IMR-90 (cell line): ENCODE measurements around the gene KCNIP1. TPM values are rescaled to one million over a fixed set of nuclear protein-coding genes. Genes with fewer than 3 reads are reported as not detected.

Source experiments
- ATAC-seq: fragments of 200-7000 bp; cut with Tn5 transposase; 2 replicates; pipeline ENCODE4 v1.9.1; 2020; ENCODE audit warnings: low read depth, mild to moderate bottlenecking, moderate library complexity
- BruUV-seq: library from RNA; stranded (reverse); fragments of 400-500 nt; replicated peaks from 2 replicates; lab custom pipeline; 2021; lab: Mats Ljungman, UMichigan
- CTCF ChIA-PET: fragments of 300-600 bp; formaldehyde crosslinking; extraction: SDS; loops from one replicate; lab custom pipeline; 2021; ENCODE audit warnings: antibody characterized with exemption; lab: Yijun Ruan, JAX
- POLR2A ChIA-PET: fragments of 300-600 bp; sonication (Branson Sonifier 250); formaldehyde crosslinking; loops from one replicate; lab custom pipeline; 2022; ENCODE audit warnings: antibody characterized with exemption; ENCODE audit not compliant: unreplicated experiment; lab: Charles Lee
- DNase-seq: peaks from one replicate; pipeline ENCODE4 v3.0.0; 2013
- H2AFZ ChIP-seq: replicated peaks from 2 replicates; pipeline ENCODE3; 2013; ENCODE audit warnings: low read length, mild to moderate bottlenecking; ENCODE audit not compliant: poor library complexity
- H2AK5ac ChIP-seq: 2 replicates; pipeline ENCODE4 v1.6.1; 2013; ENCODE audit warnings: low read depth, low read length, inconsistent platforms
- H2AK9ac ChIP-seq: replicated peaks from 2 replicates; pipeline ENCODE3; 2013; ENCODE audit warnings: mild to moderate bottlenecking, low read depth, low read length, moderate library complexity; ENCODE audit not compliant: poor library complexity
- H2BK120ac ChIP-seq: 2 replicates; pipeline ENCODE4 v1.6.1; 2013; ENCODE audit warnings: low read depth, low read length, inconsistent platforms
- H2BK15ac ChIP-seq: 3 replicates; pipeline ENCODE4 v1.6.1; 2013; ENCODE audit warnings: low read depth, low read length, inconsistent platforms
- H2BK20ac ChIP-seq: 2 replicates; pipeline ENCODE4 v1.6.1; 2013; ENCODE audit warnings: low read depth, mild to moderate bottlenecking, inconsistent platforms, low read length, moderate library complexity
- H2BK5ac ChIP-seq: 2 replicates; pipeline ENCODE4 v1.6.1; 2013; ENCODE audit warnings: mild to moderate bottlenecking, low read depth, low read length, inconsistent platforms; ENCODE audit not compliant: poor library complexity, severe bottlenecking
- H3K14ac ChIP-seq: replicated peaks from 2 replicates; pipeline ENCODE4 v1.6.1; 2013; ENCODE audit warnings: low read depth, low read length, inconsistent platforms
- H3K18ac ChIP-seq: 2 replicates; pipeline ENCODE4 v1.6.1; 2013; ENCODE audit warnings: low read depth, low read length, control low read depth
- H3K23ac ChIP-seq: 2 replicates; pipeline ENCODE4 v1.6.1; 2013; ENCODE audit warnings: low read depth, low read length, inconsistent platforms
- H3K27ac ChIP-seq: 2 replicates; pipeline ENCODE4 v1.5.1; 2013; ENCODE audit warnings: mild to moderate bottlenecking, control low read depth, low read length; ENCODE audit not compliant: insufficient read depth
- H3K27me3 ChIP-seq: 2 replicates; pipeline ENCODE4 v1.6.1; 2013; ENCODE audit warnings: low read length; ENCODE audit not compliant: control insufficient read depth, insufficient read depth
- H3K36me3 ChIP-seq: 2 replicates; pipeline ENCODE4 v1.6.1; 2013; ENCODE audit warnings: low read length, mixed read lengths; ENCODE audit not compliant: control insufficient read depth, insufficient read depth
- H3K4ac ChIP-seq: 2 replicates; pipeline ENCODE4 v1.6.1; 2013; ENCODE audit warnings: low read depth, low read length, inconsistent platforms
- H3K4me1 ChIP-seq: 2 replicates; pipeline ENCODE4 v1.6.1; 2013; ENCODE audit warnings: low read length, mixed read lengths; ENCODE audit not compliant: control insufficient read depth, insufficient read depth
- H3K4me2 ChIP-seq: 2 replicates; pipeline ENCODE4 v1.6.1; 2013; ENCODE audit warnings: low read depth, mild to moderate bottlenecking, control low read depth, low read length, moderate library complexity
- H3K4me3 ChIP-seq: 2 replicates; pipeline ENCODE4 v1.5.1; 2013; ENCODE audit warnings: low read depth, mild to moderate bottlenecking, control low read depth, low read length, moderate library complexity; ENCODE audit not compliant: insufficient read depth
- H3K56ac ChIP-seq: 2 replicates; pipeline ENCODE4 v1.6.1; 2013; ENCODE audit warnings: low read length, inconsistent platforms; ENCODE audit not compliant: insufficient read depth; ENCODE audit errors: extremely low read depth
- H3K79me1 ChIP-seq, 2 experiments: 2 replicates each; pipeline ENCODE4 v1.6.1; 2013; ENCODE audit warnings: low read length in 2 of 2, inconsistent platforms in 1 of 2, low read depth in 1 of 2
- H3K9ac ChIP-seq: 2 replicates; pipeline ENCODE4 v1.6.1; 2013; ENCODE audit warnings: low read depth, low read length, control low read depth
- H3K9me1 ChIP-seq: 2 replicates; pipeline ENCODE4 v1.6.1; 2013; ENCODE audit warnings: low read length, inconsistent platforms; ENCODE audit not compliant: insufficient read depth
- H3K9me3 ChIP-seq: 2 replicates; pipeline ENCODE4 v1.6.1; 2013; ENCODE audit warnings: low read length; ENCODE audit not compliant: control insufficient read depth, insufficient read depth
- H4K20me1 ChIP-seq: 2 replicates; pipeline ENCODE4 v1.6.1; 2013; ENCODE audit warnings: low read length, inconsistent platforms; ENCODE audit not compliant: insufficient read depth
- H4K5ac ChIP-seq: 2 replicates; pipeline ENCODE4 v1.6.1; 2013; ENCODE audit warnings: mild to moderate bottlenecking, low read depth, low read length, control low read depth
- H4K8ac ChIP-seq, 2 experiments: 2 replicates each; pipeline ENCODE4 v1.6.1; 2013; ENCODE audit warnings: low read depth in 2 of 2, low read length in 2 of 2, control low read depth in 1 of 2, inconsistent platforms in 1 of 2
- H4K91ac ChIP-seq: 2 replicates; pipeline ENCODE4 v1.6.1; 2013; ENCODE audit warnings: low read depth, low read length, inconsistent platforms; ENCODE audit not compliant: insufficient read depth
- CEBPB ChIP-seq: IDR thresholded peaks from 2 replicates; pipeline ENCODE4 v1.6.1; 2012; ENCODE audit warnings: low read depth, low read length, improper control_type of control experiment
- CHD1 ChIP-seq: IDR thresholded peaks from 2 replicates; pipeline ENCODE4 v1.6.1; 2012; ENCODE audit warnings: low read depth, low read length, improper control_type of control experiment
- FOS ChIP-seq: fragments of 150-350 bp; IDR thresholded peaks from 2 replicates; pipeline ENCODE4 v1.6.1; 2016; ENCODE audit warnings: low read depth, low read length
- NFE2L2 ChIP-seq: fragments of 150-350 bp; IDR thresholded peaks from 2 replicates; pipeline ENCODE4 v1.6.1; 2016; ENCODE audit warnings: low read depth, mild to moderate bottlenecking, low read length
- POLR2A ChIP-seq: IDR thresholded peaks from 2 replicates; pipeline ENCODE4 v1.6.1; 2012; ENCODE audit warnings: mild to moderate bottlenecking, low read depth, low read length
- RCOR1 ChIP-seq: IDR thresholded peaks from 2 replicates; pipeline ENCODE4 v1.6.1; 2012; ENCODE audit warnings: mild to moderate bottlenecking, low read length, improper control_type of control experiment; ENCODE audit not compliant: insufficient replicate concordance
- RFX5 ChIP-seq: IDR thresholded peaks from 2 replicates; pipeline ENCODE4 v1.8.0; 2012; ENCODE audit warnings: low read depth, mild to moderate bottlenecking, low read length, moderate library complexity
- SMC3 ChIP-seq: fragments of 150-350 bp; IDR thresholded peaks from 2 replicates; pipeline ENCODE4 v1.6.1; 2016; ENCODE audit warnings: low read depth, mild to moderate bottlenecking, antibody characterized with exemption, low read length, moderate library complexity
- WGBS, 2 experiments: methylation state at CpG; one replicate each; pipeline versions ENCODE4 v1.1.5 to v1.1.7; 2013; ENCODE audit warnings: missing lambda C conversion rate in 2 of 2; ENCODE audit not compliant: insufficient read length in 1 of 2; ENCODE audit errors: extremely low coverage in 2 of 2; 5-methylcytosine and 5-hydroxymethylcytosine counted together
- dilution Hi-C: fragments of 300-500 bp; cut with HindIII; formaldehyde crosslinking; loops from one replicate; pipeline ENCODE4 v1.14.3; 2018; ENCODE audit warnings: low sequenced_read_pairs; ENCODE audit not compliant: unreplicated experiment
- in situ Hi-C: fragments of 300-500 bp; cut with MboI; formaldehyde crosslinking; loops from 3 replicates; pipeline ENCODE4 v1.14.3; 2019; ENCODE audit warnings: low sequenced_read_pairs, inconsistent platforms, mixed read lengths
- intact Hi-C: fragments of 100-400 bp; cut with micrococcal nuclease; formaldehyde crosslinking; loops from 2 replicates; pipeline ENCODE4 v1.10.0; 2022
- polyA plus RNA-seq, 3 experiments: library from polyadenylated mRNA; depleted of rRNA; stranded (reverse); fragments of >200 nt; gene quantifications; 2 replicates each; pipeline ENCODE4 v1.2.3, GENCODE V29; 2012; ENCODE audit warnings: low replicate concordance in 1 of 3
- total RNA-seq: library from RNA; depleted of rRNA; stranded (reverse); fragments of >200 nt; gene quantifications from 2 replicates; pipeline ENCODE4 v1.2.3, GENCODE V29; 2012
- TF ChIP-seq, protein P1 (sequence below): fragments of 150-350 bp; IDR thresholded peaks from 2 replicates; pipeline ENCODE4 v1.6.1; 2017; ENCODE audit warnings: mild to moderate bottlenecking, antibody characterized with exemption, low read length, low read depth

Gene KCNIP1
- total and polyA plus RNA-seq, 2 of the 4 experiments (the other 2 are of a cell fraction), result not detected

DNA sequence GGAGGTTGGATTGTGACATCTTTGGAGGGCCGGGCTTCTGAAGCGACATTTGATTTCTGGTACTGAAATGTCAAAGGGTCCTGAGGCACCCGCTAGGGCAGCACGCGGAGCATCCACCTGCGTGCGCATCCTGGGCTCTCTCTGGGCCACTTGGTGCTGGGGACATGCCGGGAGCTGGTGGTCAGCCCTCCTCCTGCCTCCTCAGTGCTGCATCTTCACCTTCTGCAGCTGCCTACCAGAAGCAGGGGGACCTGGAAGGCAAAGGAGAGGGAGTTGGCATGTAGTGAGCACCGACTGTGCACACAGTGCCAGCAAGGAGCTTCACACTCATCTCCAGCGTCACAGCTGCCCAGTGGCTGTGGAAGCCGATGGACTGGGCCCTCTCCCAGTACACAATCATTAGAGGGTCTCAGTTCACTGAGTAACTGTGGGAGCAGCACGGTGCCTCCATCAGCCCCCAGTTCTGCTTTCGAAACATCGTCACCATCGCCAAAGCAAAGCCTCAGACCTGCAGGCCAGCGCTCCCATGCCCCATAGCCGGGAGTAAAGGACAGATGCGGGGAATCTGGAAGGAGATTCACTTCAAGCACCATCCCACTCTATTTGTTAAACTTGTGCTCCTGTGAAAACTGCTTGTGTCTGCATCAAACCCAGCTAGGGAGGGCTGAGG lies 138.4 kb downstream of the KCNIP1 start (continued):
- TF ChIP-seq, protein P1, sequence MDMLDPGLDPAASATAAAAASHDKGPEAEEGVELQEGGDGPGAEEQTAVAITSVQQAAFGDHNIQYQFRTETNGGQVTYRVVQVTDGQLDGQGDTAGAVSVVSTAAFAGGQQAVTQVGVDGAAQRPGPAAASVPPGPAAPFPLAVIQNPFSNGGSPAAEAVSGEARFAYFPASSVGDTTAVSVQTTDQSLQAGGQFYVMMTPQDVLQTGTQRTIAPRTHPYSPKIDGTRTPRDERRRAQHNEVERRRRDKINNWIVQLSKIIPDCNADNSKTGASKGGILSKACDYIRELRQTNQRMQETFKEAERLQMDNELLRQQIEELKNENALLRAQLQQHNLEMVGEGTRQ, result no peak
- TF ChIP-seq POLR2A, result no peak

DNA sequence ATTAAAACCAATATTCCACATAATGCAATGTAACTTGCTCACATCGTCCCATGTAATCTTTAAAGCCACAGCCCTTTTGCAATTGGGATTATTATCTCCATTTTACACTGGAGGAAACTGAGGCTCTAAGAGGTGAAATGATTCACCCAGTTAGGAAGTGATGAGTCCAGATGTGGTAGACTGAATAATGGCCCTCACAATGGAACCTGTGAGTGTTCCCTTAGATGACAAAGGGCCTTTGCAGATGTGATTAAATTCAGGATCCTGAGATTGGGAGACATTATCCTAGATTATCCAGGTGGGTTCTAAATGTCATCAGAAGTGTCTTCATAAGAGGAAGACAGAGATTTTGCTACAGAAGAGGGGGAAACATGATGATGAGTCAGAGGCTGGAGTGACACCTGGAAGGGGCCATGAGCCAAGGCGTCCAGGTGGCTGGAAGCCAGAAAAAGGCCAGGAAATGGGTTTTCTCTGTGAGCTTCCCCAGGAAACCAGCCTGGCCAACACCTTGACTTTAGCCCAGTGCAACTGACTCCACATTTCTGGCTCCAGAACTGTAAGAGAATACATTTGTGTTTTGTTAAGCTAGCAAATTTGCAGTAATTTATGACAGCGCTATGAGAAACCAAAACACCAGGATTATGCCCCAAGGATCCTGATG lies 139.1 kb downstream of the KCNIP1 start:
- H3K9me3 ChIP-seq, result no peaks in the 10 kb centered on the region
- no peak overlapping the region for H4K8ac ChIP-seq
- peaks cover 1% of the 10 kb centered on the region; the same call in 1 of the 2 replicates for H3K27me3 ChIP-seq
- no peak overlapping the region for H3K4me2 ChIP-seq
- no peak overlapping the region for H2BK20ac ChIP-seq
- H2BK5ac ChIP-seq, result no peak overlapping the region
- intact Hi-C loops (no loop called here), dilution Hi-C loops (no loop called here), in situ Hi-C loops (no loop called here)
- H3K4me1 ChIP-seq, result no peaks in the 10 kb centered on the region
- no TSS peak for BruUV-seq
- H2AK5ac ChIP-seq, result no peak overlapping the region
- no peak overlapping the region for H3K18ac ChIP-seq
- H2AFZ ChIP-seq, result no peak overlapping the region
- H3K14ac ChIP-seq, result no peak overlapping the region
- H3K79me1 ChIP-seq, result no peaks in the 10 kb centered on the region
- H4K5ac ChIP-seq, result no peak overlapping the region
- POLR2A ChIA-PET, result no interaction called here
- no CpG with 5 or more reads among the region's 3 CpGs for WGBS, 2 experiments
- no peak overlapping the region for H2BK120ac ChIP-seq
- H3K4ac ChIP-seq, result no peak overlapping the region
- DNase-seq (no peak), ATAC-seq (no peak)
- H3K23ac ChIP-seq, result no peak overlapping the region
- no peak overlapping the region for H2BK15ac ChIP-seq
- H2AK9ac ChIP-seq, result no peak overlapping the region
- TF ChIP-seq CEBPB (no peak), POLR2A (no peak), FOS (no peak), RCOR1 (no peak), CHD1 (no peak), NFE2L2 (no peak), RFX5 (no peak), SMC3 (no peak)
- TF ChIP-seq, protein P1, result no peak
- H3K9ac ChIP-seq, result no peak overlapping the region
- H3K36me3 ChIP-seq, result no peaks in the 10 kb centered on the region
- H3K9me1 ChIP-seq, result no peaks in the 10 kb centered on the region
- CTCF ChIA-PET, result interaction anchor here (1.1 kb wide), 1 partner anchor 9 kb away, joined by 3 read pairs; no protein-coding TSS in a partner anchor
- H3K4me3 ChIP-seq, result no peak overlapping the region
- no peak overlapping the region for H3K27ac ChIP-seq
- no peak overlapping the region for H4K91ac ChIP-seq
- H3K56ac ChIP-seq, result no peak overlapping the region
- no peaks in the 10 kb centered on the region for H4K20me1 ChIP-seq
